ENCODE measurements around the gene ERC2. TPM values are rescaled to one million over a fixed set of nuclear protein-coding genes. Genes with fewer than 3 reads are reported as not detected.

Gene ERC2
- total and polyA plus RNA-seq, 11 donors: 0.16 to 3.8 (median 1.6) TPM

- ATAC-seq (no peak), DNase-seq (no peak)
- Histone ChIP-seq H3K27ac (no peak overlapping the region), H3K4me1 (no peaks in the 10 kb centered on the region), H3K27me3 (no peaks in the 10 kb centered on the region), H3K36me3 (no peaks in the 10 kb centered on the region), H3K4me3 (no peak overlapping the region), H3K9me3 (peaks cover 0 to 4% (median 0%) of the 10 kb centered on the region in 12 donors)
- TF ChIP-seq POLR2A (IDR thresholded peaks at IDR 0.05) (no peak), CTCF (IDR thresholded peaks at IDR 0.05) (no peak)
- 83 to 93% (median 91%) methylated on average over 3 of the region's 3 CpGs for WGBS, 4 donors
- intact Hi-C loops (cut with DNase I): no loop called here
Observed at GRCh38 chr3:56291953-56292352, 176.3 kb downstream of the ERC2 start.

GRCh38 chr3:56291244-56291680, 177.0 kb downstream of the ERC2 start:
- 60 to 75% (median 65%) methylated on average over 3 of the region's 3 CpGs for WGBS, 4 donors
- Histone ChIP-seq H3K4me3 (no peak overlapping the region), H3K4me1 (no peaks in the 10 kb centered on the region), H3K36me3 (no peaks in the 10 kb centered on the region), H3K27ac (no peak overlapping the region), H3K9me3 (peaks cover 0 to 4% (median 0%) of the 10 kb centered on the region in 12 donors), H3K27me3 (no peaks in the 10 kb centered on the region)
- intact Hi-C loops (cut with DNase I): no loop called here
- ATAC-seq: peak in 3 of 4 donors; percentile 18 to 47 (median 46)
- no peak for DNase-seq
- no peak for TF ChIP-seq CTCF (IDR thresholded peaks at IDR 0.05)
- no peak for TF ChIP-seq POLR2A (IDR thresholded peaks at IDR 0.05)

- no peaks in the 10 kb centered on the region for H3K4me1 ChIP-seq
- no peaks in the 10 kb centered on the region for H3K27me3 ChIP-seq
- WGBS, 4 donors: 79 to 92% (median 86%) methylated on average over 2 of the region's 2 CpGs
- H3K36me3 ChIP-seq: no peaks in the 10 kb centered on the region
- DNase-seq (no peak), ATAC-seq (no peak)
- H3K9me3 ChIP-seq: peaks cover 0 to 4% (median 0%) of the 10 kb centered on the region in 12 donors
- no peak overlapping the region for H3K27ac ChIP-seq
- TF ChIP-seq CTCF (IDR thresholded peaks at IDR 0.05) (no peak), POLR2A (IDR thresholded peaks at IDR 0.05) (no peak)
- no peak overlapping the region for H3K4me3 ChIP-seq
- intact Hi-C loops (cut with DNase I): no loop called here
Observed at GRCh38 chr3:56290374-56290773, 177.9 kb downstream of the ERC2 start.

GRCh38 chr3:56288258-56288657, 180.0 kb downstream of the ERC2 start:
- Histone ChIP-seq H3K4me3 (no peak overlapping the region), H3K27ac (no peak overlapping the region), H3K27me3 (no peaks in the 10 kb centered on the region), H3K36me3 (no peaks in the 10 kb centered on the region), H3K9me3 (no peaks in the 10 kb centered on the region), H3K4me1 (no peaks in the 10 kb centered on the region)
- no peak for ATAC-seq
- no peak for DNase-seq
- TF ChIP-seq CTCF (IDR thresholded peaks at IDR 0.05) (no peak), POLR2A (IDR thresholded peaks at IDR 0.05) (no peak)
- WGBS, 4 donors: 76 to 81% (median 78%) methylated on average over 4 of the region's 4 CpGs
- intact Hi-C loops (cut with DNase I): no loop called here

Data from heart left ventricle (tissue), 16 donors.